ENCODE results near the gene VPS41. TPM values are rescaled to one million over a fixed set of nuclear protein-coding genes. Genes with fewer than 3 reads are reported as not detected.

Gene VPS41
- polyA plus RNA-seq, 1 of the 3 experiments (the other 2 are of a cell fraction): 20.4 TPM

DNA sequence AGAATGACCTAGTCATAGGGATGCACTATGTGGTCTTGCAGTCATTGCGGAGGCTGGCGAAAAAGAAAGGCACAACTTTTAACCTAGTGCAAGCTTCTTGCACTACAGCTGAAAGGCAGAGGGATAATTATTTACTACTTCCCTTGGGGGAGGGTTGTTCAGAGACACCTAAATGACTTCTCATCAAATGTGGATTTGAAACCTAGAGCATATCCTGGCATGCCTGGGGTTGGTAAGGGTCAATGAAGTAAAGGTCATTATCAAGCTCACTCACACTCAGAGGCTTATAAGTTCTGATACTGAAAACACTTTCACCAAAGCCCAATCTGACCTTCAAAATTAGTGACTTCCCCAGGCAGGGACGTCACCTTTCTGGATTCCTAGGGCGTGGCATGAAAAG lies 168.9 kb downstream of the VPS41 start:
- Histone ChIP-seq H3K4me1 (ENCODE audit: control insufficient read depth in 1 of 2, insufficient read depth in 2 of 2, low read depth in 1 of 2, low read length in 1 of 2) (0 out of 4 replicates have a peak, but pooled peaks cover 0 to 3% of the 10 kb centered on the region in 2 experiments), H3K4me3 (ENCODE audit: low read depth in 2 of 2, low read length in 1 of 2) (no peak overlapping the region), H3K4me2 (no peak overlapping the region), H4K20me1 (ENCODE audit: insufficient read depth) (no peaks in the 10 kb centered on the region), H3K9me3 (no peaks in the 10 kb centered on the region), H3K9me2 (no peaks in the 10 kb centered on the region), H3K27me3 (ENCODE audit: insufficient read depth) (no peaks in the 10 kb centered on the region), H2AFZ (ENCODE audit: low read depth) (no peak overlapping the region), H3K36me3 (replicated peaks in 1 of 2; ENCODE audit: control insufficient read depth in 1 of 2, insufficient read depth in 2 of 2, low read length in 1 of 2) (peaks cover 48 to 76% of the 10 kb centered on the region in 2 experiments), H3K9ac (no peak overlapping the region), H3K27ac (ENCODE audit: low read depth in 2 of 2, low read length in 1 of 2) (no peak overlapping the region), H3F3A (replicated peaks; ENCODE audit: insufficient read depth) (no peaks in the 10 kb centered on the region), H3K79me2 (ENCODE audit: insufficient read depth) (no peaks in the 10 kb centered on the region)
- ChIA-PET POLR2A (no interaction called here), CTCF (interaction anchor here (1.3 to 2.6 kb wide), 5 partner anchors 9 to 57 kb away, joined by 4 to 12 read pairs (median 4); no protein-coding TSS in a partner anchor)
- TF ChIP-seq, protein P1, sequence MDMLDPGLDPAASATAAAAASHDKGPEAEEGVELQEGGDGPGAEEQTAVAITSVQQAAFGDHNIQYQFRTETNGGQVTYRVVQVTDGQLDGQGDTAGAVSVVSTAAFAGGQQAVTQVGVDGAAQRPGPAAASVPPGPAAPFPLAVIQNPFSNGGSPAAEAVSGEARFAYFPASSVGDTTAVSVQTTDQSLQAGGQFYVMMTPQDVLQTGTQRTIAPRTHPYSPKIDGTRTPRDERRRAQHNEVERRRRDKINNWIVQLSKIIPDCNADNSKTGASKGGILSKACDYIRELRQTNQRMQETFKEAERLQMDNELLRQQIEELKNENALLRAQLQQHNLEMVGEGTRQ (IDR thresholded peaks at IDR 0.05; ENCODE audit: borderline replicate concordance, low read depth, low read length): no peak
- no peak for TF ChIP-seq FOXM1 (IDR thresholded peaks at IDR 0.05; ENCODE audit: low read depth)
- TF ChIP-seq FOXJ3 (CRISPR knock-in tag; IDR thresholded peaks at IDR 0.05): no peak
- TF ChIP-seq, protein P2, sequence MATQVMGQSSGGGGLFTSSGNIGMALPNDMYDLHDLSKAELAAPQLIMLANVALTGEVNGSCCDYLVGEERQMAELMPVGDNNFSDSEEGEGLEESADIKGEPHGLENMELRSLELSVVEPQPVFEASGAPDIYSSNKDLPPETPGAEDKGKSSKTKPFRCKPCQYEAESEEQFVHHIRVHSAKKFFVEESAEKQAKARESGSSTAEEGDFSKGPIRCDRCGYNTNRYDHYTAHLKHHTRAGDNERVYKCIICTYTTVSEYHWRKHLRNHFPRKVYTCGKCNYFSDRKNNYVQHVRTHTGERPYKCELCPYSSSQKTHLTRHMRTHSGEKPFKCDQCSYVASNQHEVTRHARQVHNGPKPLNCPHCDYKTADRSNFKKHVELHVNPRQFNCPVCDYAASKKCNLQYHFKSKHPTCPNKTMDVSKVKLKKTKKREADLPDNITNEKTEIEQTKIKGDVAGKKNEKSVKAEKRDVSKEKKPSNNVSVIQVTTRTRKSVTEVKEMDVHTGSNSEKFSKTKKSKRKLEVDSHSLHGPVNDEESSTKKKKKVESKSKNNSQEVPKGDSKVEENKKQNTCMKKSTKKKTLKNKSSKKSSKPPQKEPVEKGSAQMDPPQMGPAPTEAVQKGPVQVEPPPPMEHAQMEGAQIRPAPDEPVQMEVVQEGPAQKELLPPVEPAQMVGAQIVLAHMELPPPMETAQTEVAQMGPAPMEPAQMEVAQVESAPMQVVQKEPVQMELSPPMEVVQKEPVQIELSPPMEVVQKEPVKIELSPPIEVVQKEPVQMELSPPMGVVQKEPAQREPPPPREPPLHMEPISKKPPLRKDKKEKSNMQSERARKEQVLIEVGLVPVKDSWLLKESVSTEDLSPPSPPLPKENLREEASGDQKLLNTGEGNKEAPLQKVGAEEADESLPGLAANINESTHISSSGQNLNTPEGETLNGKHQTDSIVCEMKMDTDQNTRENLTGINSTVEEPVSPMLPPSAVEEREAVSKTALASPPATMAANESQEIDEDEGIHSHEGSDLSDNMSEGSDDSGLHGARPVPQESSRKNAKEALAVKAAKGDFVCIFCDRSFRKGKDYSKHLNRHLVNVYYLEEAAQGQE (IDR thresholded peaks at IDR 0.05; ENCODE audit: low read depth, low read length): no peak
- 93% methylated on average over 4 of the region's 4 CpGs for WGBS (ENCODE audit: low lambda C conversion rate)
- DNase-seq: no peak

DNA sequence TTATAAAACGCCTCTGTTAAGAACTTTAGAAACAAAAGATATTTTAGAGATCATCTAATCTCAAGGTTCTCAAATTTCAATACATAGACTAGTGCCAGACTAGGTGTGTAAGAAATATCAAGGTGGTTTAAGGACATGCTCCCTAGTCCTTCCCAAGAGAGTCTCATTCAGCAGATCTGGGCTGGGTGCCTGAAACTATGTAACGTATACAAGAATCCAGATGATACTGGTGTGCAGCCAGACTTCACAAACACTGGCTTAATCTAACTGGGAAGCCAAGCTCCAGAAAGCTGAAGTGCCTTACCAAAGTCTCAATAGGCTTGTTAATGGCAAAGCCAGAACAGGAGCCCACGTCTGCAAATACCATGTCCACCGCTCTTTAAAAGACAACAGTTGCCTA lies 172.9 kb downstream of the VPS41 start:
- no peaks in the 10 kb centered on the region for H3K27me3 ChIP-seq (ENCODE audit: insufficient read depth)
- DNase-seq: no peak
- H2AFZ ChIP-seq (ENCODE audit: low read depth): no peak overlapping the region
- H3K27ac ChIP-seq (ENCODE audit: low read depth in 2 of 2, low read length in 1 of 2): no peak overlapping the region
- ChIA-PET CTCF (no interaction called here), POLR2A (no interaction called here)
- no peaks in the 10 kb centered on the region for H3K9me3 ChIP-seq
- no peaks in the 10 kb centered on the region for H3K4me1 ChIP-seq (ENCODE audit: control insufficient read depth in 1 of 2, insufficient read depth in 2 of 2, low read depth in 1 of 2, low read length in 1 of 2)
- H4K20me1 ChIP-seq (ENCODE audit: insufficient read depth): no peaks in the 10 kb centered on the region
- no peaks in the 10 kb centered on the region for H3F3A ChIP-seq (replicated peaks; ENCODE audit: insufficient read depth)
- no peaks in the 10 kb centered on the region for H3K9me2 ChIP-seq
- no peak overlapping the region for H3K4me2 ChIP-seq
- H3K36me3 ChIP-seq (replicated peaks in 1 of 2; ENCODE audit: control insufficient read depth in 1 of 2, insufficient read depth in 2 of 2, low read length in 1 of 2): peaks cover 23 to 41% of the 10 kb centered on the region in 2 experiments
- H3K79me2 ChIP-seq (ENCODE audit: insufficient read depth): no peaks in the 10 kb centered on the region
- 92% methylated on average over 4 of the region's 4 CpGs for WGBS (ENCODE audit: low lambda C conversion rate)
- no peak overlapping the region for H3K9ac ChIP-seq
- TF ChIP-seq SIN3A (IDR thresholded peaks at IDR 0.05; ENCODE audit: borderline replicate concordance, low read depth, low read length) (no peak), YY1 (IDR thresholded peaks at IDR 0.05; ENCODE audit: low read depth) (no peak), POLR2AphosphoS5 (IDR thresholded peaks at IDR 0.05; ENCODE audit: low read depth, low read length) (no peak), EP300 (IDR thresholded peaks at IDR 0.05; ENCODE audit: borderline replicate concordance in 1 of 2, low read depth in 1 of 2, low read length in 1 of 2) (no peak)
- no peak overlapping the region for H3K4me3 ChIP-seq (ENCODE audit: low read depth in 2 of 2, low read length in 1 of 2)
